ENCODE data around the gene NUSAP1. TPM values are rescaled to one million over a fixed set of nuclear protein-coding genes. Genes with fewer than 3 reads are reported as not detected.
"Not testable (repeated sequence)": the region's sequence is repeated elsewhere in the genome, so short reads cannot be mapped to it uniquely, and the experiment has no call there.

The NUSAP1 gene, protein sequence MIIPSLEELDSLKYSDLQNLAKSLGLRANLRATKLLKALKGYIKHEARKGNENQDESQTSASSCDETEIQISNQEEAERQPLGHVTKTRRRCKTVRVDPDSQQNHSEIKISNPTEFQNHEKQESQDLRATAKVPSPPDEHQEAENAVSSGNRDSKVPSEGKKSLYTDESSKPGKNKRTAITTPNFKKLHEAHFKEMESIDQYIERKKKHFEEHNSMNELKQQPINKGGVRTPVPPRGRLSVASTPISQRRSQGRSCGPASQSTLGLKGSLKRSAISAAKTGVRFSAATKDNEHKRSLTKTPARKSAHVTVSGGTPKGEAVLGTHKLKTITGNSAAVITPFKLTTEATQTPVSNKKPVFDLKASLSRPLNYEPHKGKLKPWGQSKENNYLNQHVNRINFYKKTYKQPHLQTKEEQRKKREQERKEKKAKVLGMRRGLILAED
- total RNA-seq (2021) (185 and 190 TPM in 2 replicates), Bru-seq, nascent RNA (percentile 97 among the genes with signal in this experiment), BruChase-seq, experiment 1, labeled RNA remaining after a 2-hour chase (percentile 98 among the genes with signal in this experiment), BruChase-seq, experiment 2, labeled RNA remaining after a 6-hour chase (percentile 99 among the genes with signal in this experiment)
- long read RNA-seq, transcript NUSAP1-201 (11 exons, 2,409 nt), result minor isoform, 123 of 782 reads
- long read RNA-seq, transcript NUSAP1-202 (11 exons, 2,274 nt), result minor isoform, 177 of 782 reads
- long read RNA-seq, transcript NUSAP1-210 (11 exons, 2,232 nt), result minor isoform, 18 of 782 reads
- long read RNA-seq, transcript NUSAP1-208 (11 exons, 1,629 nt), result major isoform, 213 of 782 reads
- long read RNA-seq, partial matches to known transcripts, result 9 of 782 reads
- long read RNA-seq, other reads (novel, unspliced or antisense), result 231 of 782 reads

DNA sequence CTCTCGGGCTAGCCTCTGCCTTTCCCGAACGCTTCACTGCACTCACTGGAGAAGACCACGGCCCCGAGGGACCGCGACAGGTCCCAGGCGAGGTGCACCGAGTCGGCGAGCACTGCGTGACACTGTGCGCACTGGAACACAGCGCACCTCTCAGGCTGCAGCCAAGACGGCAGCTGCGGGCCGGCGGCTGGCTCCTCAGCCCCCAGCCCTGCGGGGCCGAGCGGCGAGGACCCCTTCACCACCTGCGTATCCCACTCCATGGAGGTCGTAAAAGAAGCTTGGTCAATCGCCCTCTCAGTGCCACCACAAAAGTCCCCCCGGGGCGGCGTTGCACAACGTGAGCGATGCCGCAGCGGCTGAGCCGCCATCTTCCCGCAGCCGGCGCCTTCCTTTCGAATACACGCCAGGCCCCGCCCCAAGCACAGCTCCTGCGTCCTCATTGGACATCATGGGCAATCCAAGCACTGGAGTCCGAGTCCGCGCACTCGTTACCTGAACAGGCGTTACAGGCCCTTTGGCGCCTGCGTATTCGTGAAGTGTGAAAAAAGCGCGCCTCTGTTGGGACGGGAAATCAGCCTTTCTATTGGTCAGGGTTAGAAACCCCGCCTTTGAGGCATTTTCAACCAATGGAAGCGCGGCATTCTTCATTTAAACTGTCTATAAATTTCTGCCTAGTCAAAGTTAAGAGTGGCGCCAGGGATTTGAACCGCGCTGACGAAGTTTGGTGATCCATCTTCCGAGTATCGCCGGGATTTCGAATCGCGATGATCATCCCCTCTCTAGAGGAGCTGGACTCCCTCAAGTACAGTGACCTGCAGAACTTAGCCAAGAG, at the start of gene NUSAP1, which contains the start of gene OIP5:
NUSAP1 (plus strand) TSS at position 688 of the 832 bp plus-strand sequence; CDS start at position 765, 77 bp downstream.
OIP5 (minus strand) TSS at position 398 of the 832 bp plus-strand sequence; CDS start at position 368, 30 bp downstream.
- H3K9me3 ChIP-seq (ENCODE audit: insufficient read depth, low read depth), result no peaks in the 10 kb centered on the region
- H3K4me3 ChIP-seq, result peak within 1 kb of the TSS; percentile 85
- peak within 1 kb of the TSS; percentile 96 for H3K4me2 ChIP-seq
- no peaks in the 10 kb centered on the region for H3K27me3 ChIP-seq (ENCODE audit: insufficient read depth, low read depth)
- no peaks in the 10 kb centered on the region for H4K20me1 ChIP-seq (ENCODE audit: insufficient read depth)
- TF ChIP-seq EZH2 (IDR thresholded peaks at IDR 0.05; ENCODE audit: low read depth), result no peak
- TF ChIP-seq CTCF (conservative IDR thresholded peaks at IDR 0.05), result peak; percentile 52
- H3K27ac ChIP-seq, result peak within 1 kb of the TSS; percentile 58
- intact Hi-C loops (cut with micrococcal nuclease; ENCODE audit: unreplicated experiment), result loop anchor here (1.0 to 5.0 kb wide), 4 partner anchors 50 to 428 kb away; partner anchors contain the start of genes CHP1 and INO80
- H3K9me2 ChIP-seq (ENCODE audit: insufficient read depth), result no peaks in the 10 kb centered on the region
- H3K79me2 ChIP-seq (ENCODE audit: low read depth), result peaks cover 51% of the 10 kb centered on the region
- peak; percentile 97 to 98 for DNase-seq
- peaks cover 5% of the 10 kb centered on the region; the same call in 1 of the 2 replicates for H3F3A ChIP-seq (ENCODE audit: insufficient read depth, low read depth)
- peak within 1 kb of the TSS; percentile 99 for H2AFZ ChIP-seq
- BruUV-seq (replicated peaks), result no TSS peak
- ChIA-PET POLR2A (ENCODE audit: unreplicated experiment) (interaction anchor here (0.5 to 0.8 kb wide), 7 partner anchors 83 to 941 kb away, joined by 3 to 17 read pairs (median 4); partner anchors contain the start of genes INO80, RPAP1 and TMEM87A), CTCF (interaction anchor here (0.7 to 1.0 kb wide), 2 partner anchors 425 to 426 kb away, joined by 3 to 6 read pairs; no protein-coding TSS in a partner anchor)
- no peaks in the 10 kb centered on the region for H3K36me3 ChIP-seq (ENCODE audit: low read depth)
- H3K4me1 ChIP-seq (replicated peaks; ENCODE audit: insufficient read depth), result peaks cover 22% of the 10 kb centered on the region; the same call in 1 of the 2 replicates

- H3K4me1 ChIP-seq (replicated peaks; ENCODE audit: insufficient read depth), result peaks cover 32% of the 10 kb centered on the region
- H3F3A ChIP-seq (ENCODE audit: insufficient read depth, low read depth), result peaks cover 30% of the 10 kb centered on the region
- H4K20me1 ChIP-seq (ENCODE audit: insufficient read depth); H3K27me3 ChIP-seq (ENCODE audit: insufficient read depth, low read depth); H3K9me2 ChIP-seq (ENCODE audit: insufficient read depth); H3K9me3 ChIP-seq (ENCODE audit: insufficient read depth, low read depth); DNase-seq; CTCF ChIA-PET: not testable (repeated sequence)
- TSS peak; percentile 91 for BruUV-seq (replicated peaks)
- H2AFZ ChIP-seq, result peak overlapping the region; percentile 65
- intact Hi-C loops (cut with micrococcal nuclease; ENCODE audit: unreplicated experiment), result loop anchor here (5.0 kb wide), 1 partner anchor 49 kb away; the partner anchor contains the start of genes NUSAP1 and OIP5
- POLR2A ChIA-PET (ENCODE audit: unreplicated experiment), result interaction anchor here (0.7 kb wide), 1 partner anchor 413 kb away, joined by 3 read pairs; no protein-coding TSS in a partner anchor
- H3K4me2 ChIP-seq, result peak overlapping the region; percentile 39
- H3K4me3 ChIP-seq, result peak overlapping the region; percentile 79; the same call in 1 of the 2 replicates
- peaks cover 38% of the 10 kb centered on the region for H3K79me2 ChIP-seq (ENCODE audit: low read depth)
- peak overlapping the region; percentile 59 for H3K27ac ChIP-seq
- H3K36me3 ChIP-seq (ENCODE audit: low read depth), result peaks cover 22% of the 10 kb centered on the region
Observed at GRCh38 chr15:41282980-41283652, 49.6 kb upstream of the NUSAP1 start.

Measured in PC-9 (cell line).